Fibroblast of pulmonary artery (primary cell): ENCODE data around the gene SI.

ENCODE experiments used
- DNase-seq: peaks from one replicate; pipeline ENCODE4 v3.0.0-alpha.2; 2010; ENCODE audit warnings: low read depth
- H3K4me3 ChIP-seq: replicated peaks from 2 replicates; pipeline ENCODE4 v1.5.1; 2011; ENCODE audit warnings: low read depth, mild to moderate bottlenecking, control low read depth, low read length, moderate library complexity
- CTCF ChIP-seq: IDR thresholded peaks from 2 replicates; pipeline ENCODE4 v1.5.1; 2011; ENCODE audit warnings: mild to moderate bottlenecking, control low read depth, low read length, inconsistent platforms; ENCODE audit errors: missing control alignments

SI gene

DNA sequence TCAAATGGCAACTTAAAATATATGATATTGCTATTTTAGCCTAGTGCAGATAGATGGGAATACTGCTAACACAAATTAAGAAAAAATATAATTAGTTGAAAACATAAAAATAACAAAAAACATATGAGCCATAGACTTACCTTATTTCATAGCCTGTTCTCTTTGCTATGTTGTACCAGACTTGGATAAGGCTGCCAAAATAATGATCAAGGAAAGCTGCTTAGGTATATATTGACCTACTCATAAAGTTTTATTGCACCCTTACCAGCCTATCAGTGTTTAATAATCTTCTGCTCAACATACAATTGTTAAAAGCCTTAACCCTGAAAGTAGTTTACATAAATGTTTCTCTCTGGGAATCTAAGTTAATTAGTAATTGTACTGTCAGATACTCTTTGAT is at the start of gene SI:
TSS of gene SI (minus strand) at position 204 of the 400 bp plus-strand sequence. CDS start 2,484 bp downstream, outside the sequence.
- no peak for DNase-seq
- no peak for TF ChIP-seq CTCF
- H3K4me3 ChIP-seq, result no peak within 1 kb of the TSS

DNA sequence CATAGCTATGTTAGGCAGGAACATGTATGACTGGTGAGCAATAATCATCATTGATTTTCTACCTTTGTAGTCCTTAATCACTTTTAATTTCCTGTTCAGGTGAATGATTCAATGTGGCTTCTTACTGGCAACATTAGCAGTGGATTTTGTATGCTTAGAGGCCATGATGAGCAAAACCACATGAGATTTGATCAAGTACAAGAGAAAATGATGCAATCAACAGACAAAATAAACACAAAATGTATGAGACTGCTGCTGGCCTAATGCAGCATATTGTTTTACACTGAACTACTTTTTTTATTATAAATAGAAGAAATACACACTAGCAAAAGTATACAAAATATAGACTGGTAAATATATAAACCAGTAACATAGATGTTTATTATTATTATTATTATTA is 47.5 kb upstream of the SI start:
- TF ChIP-seq CTCF, result no peak

GRCh38 chr3:165111401-165111800 is 33.1 kb upstream of the SI start:
- no peak overlapping the region for H3K4me3 ChIP-seq
- TF ChIP-seq CTCF, result no peak
- no peak for DNase-seq

More for the DNA sequence above, 47.5 kb upstream of the SI start:
- DNase-seq, result no peak
- H3K4me3 ChIP-seq, result no peak overlapping the region

GRCh38 chr3:165103616-165104015 is 25.3 kb upstream of the SI start:
- no peak overlapping the region for H3K4me3 ChIP-seq
- DNase-seq, result no peak
- no peak for TF ChIP-seq CTCF

DNA sequence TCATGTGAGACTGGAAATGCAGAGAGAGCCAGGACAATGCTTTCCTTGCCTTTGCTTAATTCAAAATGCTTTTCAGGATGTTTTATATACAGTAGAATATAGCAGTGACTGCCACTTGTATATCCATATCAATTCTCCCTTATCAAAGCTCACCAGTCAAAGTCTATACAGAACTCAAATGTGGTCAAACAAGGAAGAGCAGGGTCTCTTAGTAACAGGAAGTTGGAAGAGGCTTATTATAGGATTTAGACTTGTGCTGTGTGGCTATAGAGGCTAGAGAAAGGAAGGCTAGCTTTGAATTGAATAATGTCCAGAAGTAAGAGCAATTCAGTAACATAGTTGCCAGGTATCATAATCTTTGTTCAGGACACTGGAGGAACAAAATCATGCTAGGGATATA is 4.4 kb upstream of the SI start:
- no peak overlapping the region for H3K4me3 ChIP-seq
- DNase-seq, result no peak
- no peak for TF ChIP-seq CTCF

DNA sequence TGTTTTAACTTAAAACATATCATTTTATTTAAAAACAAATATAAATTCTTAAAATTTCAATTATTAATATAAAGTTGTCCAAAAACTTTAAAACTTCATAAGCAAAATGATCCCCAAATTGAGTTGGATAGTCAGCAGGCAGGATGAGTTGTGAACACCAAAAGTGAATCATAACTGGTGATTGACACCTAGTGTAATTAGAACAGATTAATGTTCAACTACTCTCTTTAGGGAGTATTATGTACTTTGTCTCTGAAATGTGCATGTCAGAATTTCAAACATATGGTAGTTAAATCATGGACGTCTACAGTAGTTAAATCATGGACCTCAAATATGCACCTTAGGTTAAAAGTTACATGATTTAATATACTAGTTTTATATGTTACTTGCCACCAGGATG is 2.9 kb upstream of the SI start:
- no peak overlapping the region for H3K4me3 ChIP-seq
- TF ChIP-seq CTCF, result no peak
- no peak for DNase-seq

DNA sequence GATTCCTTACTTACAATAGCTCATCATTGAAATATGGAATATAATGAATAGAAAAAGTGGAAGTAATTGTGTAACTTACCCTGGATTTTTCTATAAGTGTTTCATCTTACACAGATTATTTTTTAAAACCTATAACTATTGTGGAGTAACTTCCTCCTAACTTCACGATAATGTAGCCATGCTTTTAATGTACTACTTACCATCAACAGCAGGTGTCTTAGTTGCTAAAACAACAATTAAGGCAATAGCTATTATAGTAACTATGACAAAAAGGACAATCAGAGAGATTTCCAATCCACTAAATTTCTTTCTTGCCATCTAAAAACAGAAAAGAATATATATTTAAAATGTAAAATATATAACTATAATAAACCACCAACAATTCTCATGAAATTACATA is 2.6 kb downstream of the SI start:
- no peak for DNase-seq
- no peak for TF ChIP-seq CTCF
- no peak overlapping the region for H3K4me3 ChIP-seq
